OCI-M1 (cell line): ENCODE data around the gene AGRP.
A peak's percentile ranks its signal among the peaks of the same experiment; 100 is the strongest.
"Not testable (repeated sequence)": the region's sequence is repeated elsewhere in the genome, so short reads cannot be mapped to it uniquely, and the experiment has no call there.

Experiments
- DNase-seq: peaks from one replicate; lab custom pipeline; 2025; lab: John Stamatoyannopoulos, UW

Gene AGRP

GRCh38 chr16:67504031-67505021, 21.0 kb upstream of the AGRP start:
- DNase-seq = peak; percentile 45

- DNase-seq = no peak
These were observed 15.8 kb upstream of the AGRP start for GRCh38 chr16:67499106-67499505.

GRCh38 chr16:67490335-67491096, 7.2 kb upstream of the AGRP start:
- no peak for DNase-seq

GRCh38 chr16:67489401-67490083, 6.2 kb upstream of the AGRP start:
- DNase-seq = no peak

GRCh38 chr16:67487561-67487960, 4.2 kb upstream of the AGRP start:
- not testable (repeated sequence) for DNase-seq

- no peak for DNase-seq
These were observed 3.5 kb upstream of the AGRP start for GRCh38 chr16:67486805-67487204.

GRCh38 chr16:67483731-67484525, 581 bp upstream of the AGRP start:
- DNase-seq = no peak

- DNase-seq = peak; percentile 38
These were observed 968 bp downstream of the AGRP start for GRCh38 chr16:67482233-67482924.

GRCh38 chr16:67481561-67482232, 1.6 kb downstream of the AGRP start:
- peak; percentile 79 for DNase-seq

- peak; percentile 99 for DNase-seq
These were observed 2.4 kb downstream of the AGRP start, which contains the start of gene ATP6V0D1 for GRCh38 chr16:67480833-67481560. Gene ATP6V0D1, minus strand, starts transcription at chr16:67481157. Its CDS starts 71 bp downstream, at chr16:67481086.

- no peak for DNase-seq
These were observed 5.3 kb downstream of the AGRP start for GRCh38 chr16:67477960-67478554.

GRCh38 chr16:67474551-67475455, 8.5 kb downstream of the AGRP start:
- no peak for DNase-seq

GRCh38 chr16:67471758-67472384, 11.5 kb downstream of the AGRP start:
- DNase-seq = no peak

GRCh38 chr16:67470359-67470758, 13.0 kb downstream of the AGRP start:
- DNase-seq = no peak

GRCh38 chr16:67468731-67469130, 14.6 kb downstream of the AGRP start:
- no peak for DNase-seq

- DNase-seq = no peak
These were observed 16.8 kb downstream of the AGRP start for GRCh38 chr16:67466581-67466980.

- DNase-seq = no peak
These were observed 18.8 kb downstream of the AGRP start for GRCh38 chr16:67464565-67464964.

- no peak for DNase-seq
These were observed 19.7 kb downstream of the AGRP start for GRCh38 chr16:67463691-67464090.
